ENCODE data around the gene GSTT2B. TPM values are rescaled to one million over a fixed set of nuclear protein-coding genes. Genes with fewer than 3 reads are reported as not detected.
A peak's percentile ranks its signal among the peaks of the same experiment; 100 is the strongest.

GSTT2B gene
- total RNA-seq, 2 experiments from 2014 or later, result not detected

DNA sequence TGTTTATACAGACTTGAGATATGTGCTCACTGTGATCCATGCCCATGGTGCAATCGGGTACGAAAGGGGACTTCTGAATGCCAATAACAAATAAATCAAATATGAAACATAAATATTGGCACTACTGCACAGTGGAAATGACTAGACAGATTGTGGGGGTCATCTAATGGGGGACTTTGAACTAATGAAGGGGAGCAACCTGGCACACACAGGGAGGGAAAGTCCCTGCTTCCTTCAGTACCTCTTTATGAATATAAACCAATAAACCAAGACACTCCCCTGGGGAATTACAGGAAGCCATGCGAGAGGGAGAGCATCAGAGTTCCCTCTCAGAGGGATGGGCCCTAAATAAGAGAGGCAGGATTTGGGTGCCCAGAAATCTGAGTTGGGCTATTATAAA lies 45.7 kb downstream of the GSTT2B start:
- intact Hi-C loops (cut with micrococcal nuclease; ENCODE audit: unreplicated experiment), result no loop called here
- ChIA-PET POLR2A (no interaction called here), CTCF (ENCODE audit: unreplicated experiment) (no interaction called here)

DNA sequence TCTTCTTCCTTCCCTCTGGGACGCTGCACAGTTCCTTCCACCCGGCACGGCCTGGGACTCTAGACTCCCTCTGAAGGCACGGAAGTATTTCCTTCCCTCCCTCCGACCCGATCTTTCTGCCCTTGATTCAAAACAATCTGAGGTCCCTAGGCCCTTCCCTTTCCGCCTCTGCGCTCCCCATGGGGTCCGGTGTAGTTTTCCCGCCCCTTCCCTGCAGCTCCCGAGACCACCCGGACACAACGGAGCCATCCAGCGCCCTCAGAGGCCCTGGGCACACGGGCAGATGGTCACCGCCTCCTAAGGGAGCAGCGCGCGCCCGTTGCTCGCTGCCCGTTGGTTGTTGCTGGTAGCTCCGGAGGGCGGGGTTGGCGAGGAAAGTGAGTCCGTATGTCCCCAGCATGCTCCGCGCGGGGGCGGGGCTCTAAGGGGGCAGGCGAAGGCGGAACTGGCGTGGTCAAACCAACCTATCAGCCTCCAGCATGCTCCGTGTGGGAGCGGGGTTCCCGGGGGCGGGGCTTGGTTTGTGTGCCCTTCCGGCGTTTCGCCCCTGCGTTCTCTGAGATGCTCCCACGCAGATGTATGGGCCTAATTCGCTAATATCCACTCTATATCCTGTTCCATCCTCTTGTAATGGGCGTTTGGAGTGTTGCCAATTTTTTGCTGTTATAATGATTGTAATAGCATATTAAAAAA lies 47.2 kb downstream of the GSTT2B start:
- H2AFZ ChIP-seq (ENCODE audit: low read length), result peak overlapping the region; percentile 53; the same call in 1 of the 2 replicates
- no peak for TF ChIP-seq EZH2phosphoT487 (IDR thresholded peaks at IDR 0.05; ENCODE audit: borderline replicate concordance, low read depth, low read length)
- TF ChIP-seq, protein P1, sequence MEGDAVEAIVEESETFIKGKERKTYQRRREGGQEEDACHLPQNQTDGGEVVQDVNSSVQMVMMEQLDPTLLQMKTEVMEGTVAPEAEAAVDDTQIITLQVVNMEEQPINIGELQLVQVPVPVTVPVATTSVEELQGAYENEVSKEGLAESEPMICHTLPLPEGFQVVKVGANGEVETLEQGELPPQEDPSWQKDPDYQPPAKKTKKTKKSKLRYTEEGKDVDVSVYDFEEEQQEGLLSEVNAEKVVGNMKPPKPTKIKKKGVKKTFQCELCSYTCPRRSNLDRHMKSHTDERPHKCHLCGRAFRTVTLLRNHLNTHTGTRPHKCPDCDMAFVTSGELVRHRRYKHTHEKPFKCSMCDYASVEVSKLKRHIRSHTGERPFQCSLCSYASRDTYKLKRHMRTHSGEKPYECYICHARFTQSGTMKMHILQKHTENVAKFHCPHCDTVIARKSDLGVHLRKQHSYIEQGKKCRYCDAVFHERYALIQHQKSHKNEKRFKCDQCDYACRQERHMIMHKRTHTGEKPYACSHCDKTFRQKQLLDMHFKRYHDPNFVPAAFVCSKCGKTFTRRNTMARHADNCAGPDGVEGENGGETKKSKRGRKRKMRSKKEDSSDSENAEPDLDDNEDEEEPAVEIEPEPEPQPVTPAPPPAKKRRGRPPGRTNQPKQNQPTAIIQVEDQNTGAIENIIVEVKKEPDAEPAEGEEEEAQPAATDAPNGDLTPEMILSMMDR (conservative IDR thresholded peaks at IDR 0.05; ENCODE audit: low read length), result no peak
- no TSS peak for BruUV-seq (replicated peaks)

More for the DNA sequence above, 45.7 kb downstream of the GSTT2B start:
- Histone ChIP-seq H3K4me2 (ENCODE audit: low read length) (peak overlapping the region; percentile 65), H3K9me3 (ENCODE audit: low read length) (no peaks in the 10 kb centered on the region; the same call in 1 of the 2 replicates), H3K36me3 (ENCODE audit: insufficient read depth, low read length) (peaks cover 29% of the 10 kb centered on the region), H2AFZ (ENCODE audit: low read length) (no peak overlapping the region), H3K4me1 (ENCODE audit: insufficient read depth, low read length, poor library complexity, severe bottlenecking) (peaks cover 53% of the 10 kb centered on the region), H3K4me3 (ENCODE audit: low read depth, low read length, poor library complexity, severe bottlenecking) (peak overlapping the region; percentile 74), H3K9me2 (ENCODE audit: insufficient read depth, low read length) (no peaks in the 10 kb centered on the region), H4K20me1 (ENCODE audit: insufficient read depth, low read length) (no peaks in the 10 kb centered on the region), H3K79me2 (ENCODE audit: insufficient read depth, low read depth, low read length) (no peaks in the 10 kb centered on the region; the same call in 1 of the 2 replicates), H3K27ac (ENCODE audit: low read depth, low read length, poor library complexity, severe bottlenecking) (peak overlapping the region; percentile 85)
- no peak for DNase-seq (ENCODE audit: low spot score)
- BruUV-seq (replicated peaks), result no TSS peak
- TF ChIP-seq EZH2phosphoT487 (IDR thresholded peaks at IDR 0.05; ENCODE audit: borderline replicate concordance, low read depth, low read length), result no peak
- TF ChIP-seq, protein P1 (conservative IDR thresholded peaks at IDR 0.05; ENCODE audit: low read length), result no peak

More for the DNA sequence above, 47.2 kb downstream of the GSTT2B start:
- Histone ChIP-seq H3K9me2 (ENCODE audit: insufficient read depth, low read length) (no peaks in the 10 kb centered on the region), H4K20me1 (ENCODE audit: insufficient read depth, low read length) (no peaks in the 10 kb centered on the region), H3K4me3 (ENCODE audit: low read depth, low read length, poor library complexity, severe bottlenecking) (peak overlapping the region; percentile 74), H3K4me1 (ENCODE audit: insufficient read depth, low read length, poor library complexity, severe bottlenecking) (peaks cover 63% of the 10 kb centered on the region), H3K9me3 (ENCODE audit: low read length) (no peaks in the 10 kb centered on the region; the same call in 1 of the 2 replicates), H3K36me3 (ENCODE audit: insufficient read depth, low read length) (peaks cover 24% of the 10 kb centered on the region; the same call in 1 of the 2 replicates), H3K79me2 (ENCODE audit: insufficient read depth, low read depth, low read length) (no peaks in the 10 kb centered on the region; the same call in 1 of the 2 replicates), H3K4me2 (ENCODE audit: low read length) (peak overlapping the region; percentile 85), H3K27ac (ENCODE audit: low read depth, low read length, poor library complexity, severe bottlenecking) (peak overlapping the region; percentile 85)
- peak; percentile 99 for DNase-seq (ENCODE audit: low spot score)
- ChIA-PET POLR2A (interaction anchor here (0.7 to 5.6 kb wide), 5 partner anchors 20 to 129 kb away, joined by 3 to 43 read pairs (median 4); partner anchors contain the start of genes MIF and SLC2A11), CTCF (ENCODE audit: unreplicated experiment) (interaction anchor here (1.3 kb wide), 1 partner anchor 20 kb away, joined by 3 read pairs; no protein-coding TSS in a partner anchor)
- intact Hi-C loops (cut with micrococcal nuclease; ENCODE audit: unreplicated experiment), result loop anchor here (5.0 kb wide), 1 partner anchor 147 kb away; the partner anchor contains the start of gene CHCHD10

Data from OCI-LY7 (cell line).